HG03457 (cell line): ENCODE measurements around the gene COL26A1.

Source experiments
- ATAC-seq: cut with Tn5 transposase; IDR thresholded peaks from one replicate; pipeline ENCODE4 v1.9.1; 2021; ENCODE audit warnings: moderate number of reproducible peaks; ENCODE audit not compliant: unreplicated experiment

Gene COL26A1

GRCh38 chr7:101368422-101369165, 5.9 kb downstream of the COL26A1 start:
- no peak for ATAC-seq

DNA sequence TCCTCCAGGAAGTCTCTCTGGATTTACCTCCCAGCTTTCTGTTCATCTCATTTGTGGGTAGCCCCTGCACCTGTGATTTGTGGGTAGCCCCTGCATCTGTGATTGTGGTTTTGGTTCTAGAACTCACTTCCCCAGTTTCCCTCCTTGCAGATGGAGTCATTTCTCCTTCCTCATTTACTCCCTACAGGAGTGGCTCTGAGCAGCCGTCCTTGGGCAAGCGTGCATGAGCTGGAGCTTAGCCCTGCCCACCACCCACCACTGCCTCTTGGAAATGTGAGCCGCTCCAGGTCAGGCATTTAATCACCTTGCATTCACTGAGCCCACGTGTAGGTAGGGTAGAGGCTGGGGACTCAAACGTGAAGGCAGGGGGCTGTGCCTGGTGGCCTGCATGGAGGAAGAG, 8.2 kb downstream of the COL26A1 start:
- ATAC-seq = no peak

- ATAC-seq = no peak
Observed at GRCh38 chr7:101373812-101374614, 11.3 kb downstream of the COL26A1 start.

- ATAC-seq = no peak
Observed at GRCh38 chr7:101374990-101375389, 12.3 kb downstream of the COL26A1 start.

GRCh38 chr7:101376601-101377000, 13.9 kb downstream of the COL26A1 start:
- no peak for ATAC-seq

DNA sequence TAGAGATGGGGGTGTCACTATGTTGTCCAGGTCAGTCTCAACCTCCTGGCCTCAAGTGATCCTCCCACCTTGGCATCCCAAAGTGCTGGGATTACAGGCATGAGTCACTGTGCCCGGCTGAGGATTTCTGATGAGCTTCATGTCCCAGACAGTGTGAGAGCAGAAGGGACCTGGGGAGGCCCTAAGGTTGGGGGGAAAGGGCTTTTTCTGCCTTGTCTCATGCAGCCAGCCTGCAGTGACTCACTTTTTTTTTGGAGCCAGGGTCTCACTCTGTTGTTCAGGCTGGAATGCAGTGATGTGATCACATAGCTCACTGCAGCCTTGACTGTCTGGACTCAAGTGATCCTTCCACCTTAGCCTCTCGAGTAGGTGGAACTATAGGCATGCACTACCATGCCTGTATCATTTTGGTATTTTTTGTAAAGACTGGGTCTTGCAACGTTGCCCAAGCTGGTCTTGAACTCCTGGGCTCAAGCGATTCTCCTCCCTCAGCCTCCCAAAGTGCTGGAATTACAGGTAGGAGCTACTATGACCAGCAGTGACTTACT, 14.6 kb downstream of the COL26A1 start:
- no peak for ATAC-seq

DNA sequence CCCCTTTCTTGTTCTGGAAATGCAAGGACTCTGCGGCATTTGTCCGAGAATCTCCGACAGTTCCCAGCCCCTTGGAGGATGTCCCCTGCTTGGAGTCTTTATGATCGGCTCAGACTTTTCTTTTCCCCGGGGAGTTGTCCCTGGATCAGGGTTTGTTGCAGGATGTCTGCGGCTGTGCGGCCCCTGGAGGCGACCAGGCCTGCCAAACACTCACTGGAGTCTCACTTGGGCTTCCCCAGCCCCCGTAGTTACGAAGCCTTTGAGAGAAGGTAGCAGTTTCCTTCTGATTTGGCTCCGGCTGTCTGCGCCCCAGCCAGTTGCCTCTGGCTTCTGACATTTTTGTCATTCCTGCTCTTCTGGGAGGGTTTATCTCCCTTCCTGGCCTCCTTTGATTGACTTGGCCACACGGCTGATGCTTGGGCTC, 16.1 kb downstream of the COL26A1 start:
- no peak for ATAC-seq

- ATAC-seq = no peak
Observed at GRCh38 chr7:101379302-101379701, 16.6 kb downstream of the COL26A1 start.

DNA sequence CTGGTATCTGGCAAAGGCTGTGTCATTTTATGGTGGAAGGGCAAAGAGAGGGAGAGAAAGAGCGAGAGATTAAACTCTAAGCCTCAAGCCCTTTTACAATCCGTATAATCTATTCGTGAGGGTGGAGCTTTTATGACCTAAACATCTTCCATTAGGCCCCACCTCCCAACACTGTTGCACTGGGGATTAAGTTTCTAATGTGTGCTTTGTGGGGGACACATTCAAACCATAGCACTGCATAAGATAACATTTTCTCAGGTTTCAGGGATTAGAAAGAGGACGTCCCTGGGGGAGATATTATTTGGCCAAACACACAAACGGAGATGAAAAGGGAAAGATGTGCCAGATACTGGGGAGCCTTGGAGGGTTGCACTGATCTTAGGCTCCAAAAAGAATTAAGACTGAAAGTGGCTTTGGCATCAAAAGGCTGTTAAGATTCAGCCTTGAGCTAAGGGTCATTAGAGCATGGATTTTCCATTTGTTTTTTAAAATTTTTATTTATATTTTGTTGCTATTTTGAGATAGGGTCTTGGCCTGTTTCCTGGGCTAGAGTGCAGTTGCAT, 19.0 kb downstream of the COL26A1 start:
- ATAC-seq = no peak

DNA sequence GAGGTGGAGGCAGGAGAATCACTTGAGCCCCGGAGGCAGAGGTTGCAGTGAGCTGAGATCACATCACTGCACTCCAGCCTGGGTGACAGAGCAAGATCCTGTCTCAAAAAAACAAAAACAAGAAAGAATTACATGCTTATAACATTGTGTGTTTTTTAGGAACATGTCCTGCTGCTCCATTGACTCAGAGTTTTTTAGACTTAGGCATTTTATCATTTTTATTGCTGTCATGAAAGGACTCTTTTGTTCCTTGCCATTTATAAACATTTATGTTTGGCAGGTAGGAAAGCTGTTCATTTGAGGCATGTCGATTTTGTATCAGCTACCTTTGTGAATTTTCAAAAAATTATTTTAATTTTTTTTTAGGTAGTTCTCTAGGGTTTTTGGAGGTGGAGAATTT, 20.3 kb downstream of the COL26A1 start:
- ATAC-seq = no peak

- no peak for ATAC-seq
Observed at GRCh38 chr7:101386177-101386557, 23.5 kb downstream of the COL26A1 start.

GRCh38 chr7:101386558-101387231, 24.0 kb downstream of the COL26A1 start:
- no peak for ATAC-seq

GRCh38 chr7:101390901-101391301, 28.2 kb downstream of the COL26A1 start:
- ATAC-seq = peak; percentile 93

DNA sequence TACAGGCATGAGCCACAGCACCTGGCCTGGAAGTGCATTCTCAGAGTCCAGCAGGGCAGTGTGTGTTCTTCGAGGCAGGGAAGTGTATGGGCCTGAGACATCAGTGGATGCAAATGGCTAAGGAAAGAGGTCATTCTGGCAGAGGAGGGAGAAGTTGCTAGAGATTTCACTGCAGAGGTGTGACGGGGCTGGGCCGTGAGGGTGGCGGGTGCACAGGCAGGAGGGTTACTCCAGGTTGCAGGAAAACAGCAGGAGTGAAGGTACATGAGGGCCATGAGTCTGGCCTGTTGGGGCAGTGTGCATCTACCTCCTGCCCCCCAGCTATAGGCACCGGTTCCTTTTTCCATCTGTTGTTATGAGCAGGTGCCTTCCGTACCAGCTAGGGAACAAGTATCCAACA, 29.3 kb downstream of the COL26A1 start:
- no peak for ATAC-seq

DNA sequence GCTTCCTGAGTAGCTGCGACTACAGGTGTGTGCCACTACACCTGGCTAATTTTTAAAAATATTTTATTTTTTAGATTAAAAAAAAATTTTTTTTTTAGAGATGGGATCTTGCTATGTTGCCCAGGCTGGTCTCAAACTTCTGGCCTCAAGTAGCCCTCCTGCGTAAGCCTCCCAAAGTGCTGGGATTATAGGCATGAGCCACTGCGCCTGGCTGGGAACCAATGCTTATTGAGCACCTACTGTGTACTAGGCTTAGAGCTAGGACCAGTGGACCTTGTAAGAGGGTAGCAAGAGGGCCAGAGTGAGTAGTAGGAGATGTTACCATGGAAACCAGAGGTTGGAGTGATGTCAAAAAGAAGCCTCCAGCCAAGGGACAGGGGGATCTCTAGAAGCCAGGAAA, 31.2 kb downstream of the COL26A1 start:
- no peak for ATAC-seq

DNA sequence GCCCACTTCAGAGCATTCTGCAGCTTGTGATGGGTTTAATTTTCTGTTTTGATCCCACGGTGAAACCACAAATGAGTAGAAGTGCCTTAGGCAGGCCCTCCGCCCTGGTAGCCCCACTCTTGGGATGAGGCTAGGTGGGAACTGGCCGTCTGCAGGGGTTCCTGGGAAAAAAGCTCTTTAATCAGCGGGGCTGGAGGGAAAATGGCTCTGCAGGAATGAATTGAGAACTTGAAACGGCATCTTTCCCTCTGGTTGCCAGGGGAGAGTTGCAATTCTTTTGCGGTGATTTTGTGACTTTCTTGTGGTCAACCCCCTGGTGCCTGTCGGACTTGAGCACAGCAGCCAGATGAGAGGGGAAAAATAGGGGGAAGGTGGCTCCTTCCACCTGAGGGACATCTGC, 32.7 kb downstream of the COL26A1 start:
- ATAC-seq = no peak

GRCh38 chr7:101397243-101397642, 34.6 kb downstream of the COL26A1 start:
- ATAC-seq = no peak

GRCh38 chr7:101397770-101398324, 35.2 kb downstream of the COL26A1 start:
- ATAC-seq = no peak

GRCh38 chr7:101398396-101399289, 36.0 kb downstream of the COL26A1 start:
- no peak for ATAC-seq

- no peak for ATAC-seq
Observed at GRCh38 chr7:101399759-101400158, 37.1 kb downstream of the COL26A1 start.
